MM.1S (cell line): ENCODE measurements around the gene TCF7.

Experiments used
- CTCF ChIP-seq: fragments of 300-600 bp; sonication (generic); IDR thresholded peaks from 2 replicates; pipeline ENCODE4 v1.5.1; 2016; ENCODE audit warnings: antibody characterized with exemption, low read length, mixed read lengths
- EZH2 ChIP-seq: fragments of 300-600 bp; sonication (generic); optimal IDR thresholded peaks from 2 replicates; pipeline ENCODE3; 2017; ENCODE audit warnings: low read depth, mild to moderate bottlenecking, antibody characterized with exemption, low read length, mixed read lengths

DNA sequence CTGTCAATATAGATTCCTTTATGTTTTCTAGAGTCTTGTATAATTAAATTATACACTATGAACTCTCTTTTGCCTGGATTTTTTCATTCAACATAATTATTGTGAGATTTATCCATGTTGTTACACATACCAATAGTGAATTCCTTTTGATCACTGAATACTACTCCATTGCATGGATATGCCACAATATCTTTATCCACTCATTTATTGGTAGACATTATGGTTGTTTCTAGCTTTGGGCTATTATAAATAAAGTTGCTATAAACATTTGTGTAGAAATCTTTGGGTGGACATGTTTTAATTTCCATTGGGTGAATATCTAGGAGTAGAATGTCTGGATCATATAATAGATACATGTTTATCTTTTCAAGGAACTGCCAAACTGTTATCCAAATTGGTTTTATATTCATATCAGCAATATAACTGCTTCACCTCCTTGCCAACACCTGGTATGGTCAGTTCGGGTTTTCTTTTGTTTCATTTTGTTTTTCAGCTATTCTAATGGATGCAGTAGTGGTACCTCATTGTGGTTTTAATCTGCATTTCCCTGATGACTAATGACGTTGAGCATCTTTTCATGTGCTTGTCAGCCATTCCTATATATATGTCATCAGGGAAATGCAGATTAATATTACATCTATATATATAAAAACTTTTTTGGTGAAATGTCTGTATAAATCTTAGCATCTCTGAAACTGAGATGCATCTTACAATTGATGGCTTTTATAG lies 32.1 kb upstream of the TCF7 start:
- no peak for TF ChIP-seq CTCF
- no peak for TF ChIP-seq EZH2
